ENCODE measurements around the gene SRSF9. TPM values are rescaled to one million over a fixed set of nuclear protein-coding genes. Genes with fewer than 3 reads are reported as not detected.
"Not testable (repeated sequence)": the region's sequence is repeated elsewhere in the genome, so short reads cannot be mapped to it uniquely, and the experiment has no call there.

The SRSF9 gene
- total RNA-seq, 1 experiment from 2014 or later, result 297 TPM

GRCh38 chr12:120446844-120447178 is 22.7 kb downstream of the SRSF9 start:
- peaks cover 84% of the 10 kb centered on the region for H3K79me2 ChIP-seq (ENCODE audit: insufficient read depth, low read length)
- peak overlapping the region; percentile 95 to 99 for H3K4me3 ChIP-seq (replicated peaks in 1 of 2; ENCODE audit: low read depth in 1 of 2, low read length in 2 of 2)
- RAD21 ChIA-PET (ENCODE audit: low non-redundant PET in 1 of 2, low total read pairs in 2 of 2, uncharacterized antibody in 2 of 2, unreplicated experiment in 2 of 2); H3K9me3 ChIP-seq (ENCODE audit: control insufficient read depth in 1 of 2, insufficient read depth in 1 of 2, low read depth in 1 of 2, low read length in 2 of 2); intact Hi-C loops (cut with micrococcal nuclease); H2AFZ ChIP-seq (ENCODE audit: low read depth, low read length, poor library complexity, severe bottlenecking); DNase-seq (ENCODE audit: low read depth, low spot score); H4K20me1 ChIP-seq (ENCODE audit: insufficient read depth); H3K27me3 ChIP-seq (ENCODE audit: insufficient read depth, low read length); ATAC-seq; H3K9me2 ChIP-seq (ENCODE audit: insufficient read depth): not testable (repeated sequence)
- peaks cover 14 to 16% of the 10 kb centered on the region in 2 experiments for H3K4me1 ChIP-seq (ENCODE audit: control insufficient read depth in 1 of 2, insufficient read depth in 2 of 2, low read length in 2 of 2)
- ChIA-PET POLR2A (interaction anchor here (1.3 kb wide), 1 partner anchor 9 kb away, joined by 3 read pairs; the partner anchor contains the start of gene COX6A1), CTCF (interaction anchor here (1.1 kb wide), 1 partner anchor 19 kb away, joined by 3 read pairs; no protein-coding TSS in a partner anchor)
- H3K36me3 ChIP-seq (ENCODE audit: control insufficient read depth in 1 of 2, insufficient read depth in 2 of 2, low read length in 2 of 2), result peaks cover 19 to 30% of the 10 kb centered on the region in 2 experiments; a peak in 3 of 4 replicates
- H3K9ac ChIP-seq (ENCODE audit: low read length), result peak overlapping the region; percentile 97
- H3K4me2 ChIP-seq (ENCODE audit: low read length), result peak overlapping the region; percentile 75
- peak overlapping the region; percentile 90 for H3K27ac ChIP-seq (ENCODE audit: low read depth, low read length)
- BruUV-seq (replicated peaks), result TSS peak; percentile 80

DNA sequence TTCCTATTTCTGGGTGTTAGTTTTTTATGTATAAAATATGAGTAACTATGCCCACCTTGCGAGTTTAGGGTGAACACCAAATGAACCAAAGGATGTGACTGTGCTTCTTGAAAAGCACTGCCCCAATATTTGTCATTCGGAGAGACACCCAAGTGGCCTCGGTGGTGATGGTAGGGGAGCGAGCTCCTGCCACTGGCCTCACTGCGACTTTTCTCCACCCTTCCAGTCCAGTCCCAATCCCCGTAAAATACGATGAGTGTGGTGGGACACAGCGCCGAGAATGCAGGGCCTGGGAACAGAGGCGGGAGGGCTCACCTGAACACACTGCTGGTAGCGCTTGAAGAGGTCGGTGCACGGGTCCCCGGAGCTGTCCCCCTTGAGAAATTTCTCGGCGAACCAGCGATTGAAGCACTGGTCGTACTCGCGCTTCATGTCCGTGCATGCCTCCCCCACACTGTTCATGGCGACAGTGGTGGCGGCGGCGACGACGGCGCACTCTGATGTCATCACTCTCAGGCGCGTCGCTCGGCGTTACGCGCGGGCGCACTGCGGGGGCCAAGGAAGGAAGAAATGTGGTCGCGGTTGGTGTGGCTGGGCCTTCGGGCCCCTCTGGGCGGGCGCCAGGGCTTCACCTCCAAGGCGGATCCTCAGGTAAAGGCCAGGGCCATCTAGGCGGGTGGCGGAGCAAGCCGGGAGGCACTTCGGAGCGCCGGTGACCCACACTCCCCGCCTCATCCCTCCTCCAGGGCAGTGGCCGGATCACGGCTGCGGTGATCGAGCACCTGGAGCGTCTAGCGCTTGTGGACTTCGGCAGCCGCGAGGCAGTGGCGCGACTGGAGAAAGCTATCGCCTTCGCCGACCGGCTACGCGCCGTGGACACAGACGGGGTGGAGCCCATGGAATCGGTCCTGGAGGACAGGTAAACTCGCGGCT is 23.4 kb downstream of the SRSF9 start, which contains the start of the genes GATC and TRIAP1:
Gene GATC, plus strand, starts transcription at position 534 of the 933 bp plus-strand sequence. Its CDS starts 37 bp downstream, at position 571.
Gene TRIAP1, minus strand, starts transcription at position 474 of the 933 bp plus-strand sequence. Its CDS starts 12 bp downstream, at position 462.
- H3K4me3 ChIP-seq (replicated peaks in 1 of 2; ENCODE audit: low read depth in 1 of 2, low read length in 2 of 2), result peak within 1 kb of the TSS; percentile 95 to 99
- ATAC-seq (peak; percentile 86), DNase-seq (ENCODE audit: low read depth, low spot score) (peak; percentile 71)
- RAD21 ChIA-PET (ENCODE audit: low non-redundant PET in 1 of 2, low total read pairs in 2 of 2, uncharacterized antibody in 2 of 2, unreplicated experiment in 2 of 2), result no interaction called here
- H3K27ac ChIP-seq (ENCODE audit: low read depth, low read length), result peak within 1 kb of the TSS; percentile 90
- no peaks in the 10 kb centered on the region for H3K9me2 ChIP-seq (ENCODE audit: insufficient read depth)
- peaks cover 19 to 30% of the 10 kb centered on the region in 2 experiments; a peak in 3 of 4 replicates for H3K36me3 ChIP-seq (ENCODE audit: control insufficient read depth in 1 of 2, insufficient read depth in 2 of 2, low read length in 2 of 2)
- CTCF ChIA-PET, result no interaction called here
- intact Hi-C loops (cut with micrococcal nuclease), result no loop called here
- peak within 1 kb of the TSS; percentile 75 for H3K4me2 ChIP-seq (ENCODE audit: low read length)
- peaks cover 8% of the 10 kb centered on the region; the same call in 1 of the 2 replicates for H4K20me1 ChIP-seq (ENCODE audit: insufficient read depth)
- no peak within 1 kb of the TSS for H2AFZ ChIP-seq (ENCODE audit: low read depth, low read length, poor library complexity, severe bottlenecking)
- no peaks in the 10 kb centered on the region for H3K9me3 ChIP-seq (ENCODE audit: control insufficient read depth in 1 of 2, insufficient read depth in 1 of 2, low read depth in 1 of 2, low read length in 2 of 2)
- peaks cover 86% of the 10 kb centered on the region for H3K79me2 ChIP-seq (ENCODE audit: insufficient read depth, low read length)
- peak within 1 kb of the TSS; percentile 97 for H3K9ac ChIP-seq (ENCODE audit: low read length)
- POLR2A ChIA-PET, result interaction anchor here (1.3 kb wide), 1 partner anchor 9 kb away, joined by 3 read pairs; the partner anchor contains the start of gene COX6A1
- H3K27me3 ChIP-seq (ENCODE audit: insufficient read depth, low read length), result no peaks in the 10 kb centered on the region
- BruUV-seq (replicated peaks), result TSS peak; percentile 77
- peaks cover 14 to 16% of the 10 kb centered on the region in 2 experiments for H3K4me1 ChIP-seq (ENCODE audit: control insufficient read depth in 1 of 2, insufficient read depth in 2 of 2, low read length in 2 of 2)
- TF ChIP-seq ZBTB33 (IDR thresholded peaks at IDR 0.05; ENCODE audit: extremely low read depth, insufficient replicate concordance, low read length), result peak; percentile 78
- TF ChIP-seq SRF (IDR thresholded peaks at IDR 0.05; ENCODE audit: low read depth), result peak; percentile 99
- TF ChIP-seq ZFX (IDR thresholded peaks at IDR 0.05), result peak; percentile 92
- TF ChIP-seq POLR2AphosphoS5 (IDR thresholded peaks at IDR 0.05; ENCODE audit: low read depth, low read length), result peak; percentile 98
- no peak for TF ChIP-seq CEBPB (IDR thresholded peaks at IDR 0.05; ENCODE audit: low read depth)
- peak; percentile 89; the same call in 1 of the 2 replicates for TF ChIP-seq CBX3 (IDR thresholded peaks at IDR 0.05; ENCODE audit: low read depth)
- TF ChIP-seq, protein P1, sequence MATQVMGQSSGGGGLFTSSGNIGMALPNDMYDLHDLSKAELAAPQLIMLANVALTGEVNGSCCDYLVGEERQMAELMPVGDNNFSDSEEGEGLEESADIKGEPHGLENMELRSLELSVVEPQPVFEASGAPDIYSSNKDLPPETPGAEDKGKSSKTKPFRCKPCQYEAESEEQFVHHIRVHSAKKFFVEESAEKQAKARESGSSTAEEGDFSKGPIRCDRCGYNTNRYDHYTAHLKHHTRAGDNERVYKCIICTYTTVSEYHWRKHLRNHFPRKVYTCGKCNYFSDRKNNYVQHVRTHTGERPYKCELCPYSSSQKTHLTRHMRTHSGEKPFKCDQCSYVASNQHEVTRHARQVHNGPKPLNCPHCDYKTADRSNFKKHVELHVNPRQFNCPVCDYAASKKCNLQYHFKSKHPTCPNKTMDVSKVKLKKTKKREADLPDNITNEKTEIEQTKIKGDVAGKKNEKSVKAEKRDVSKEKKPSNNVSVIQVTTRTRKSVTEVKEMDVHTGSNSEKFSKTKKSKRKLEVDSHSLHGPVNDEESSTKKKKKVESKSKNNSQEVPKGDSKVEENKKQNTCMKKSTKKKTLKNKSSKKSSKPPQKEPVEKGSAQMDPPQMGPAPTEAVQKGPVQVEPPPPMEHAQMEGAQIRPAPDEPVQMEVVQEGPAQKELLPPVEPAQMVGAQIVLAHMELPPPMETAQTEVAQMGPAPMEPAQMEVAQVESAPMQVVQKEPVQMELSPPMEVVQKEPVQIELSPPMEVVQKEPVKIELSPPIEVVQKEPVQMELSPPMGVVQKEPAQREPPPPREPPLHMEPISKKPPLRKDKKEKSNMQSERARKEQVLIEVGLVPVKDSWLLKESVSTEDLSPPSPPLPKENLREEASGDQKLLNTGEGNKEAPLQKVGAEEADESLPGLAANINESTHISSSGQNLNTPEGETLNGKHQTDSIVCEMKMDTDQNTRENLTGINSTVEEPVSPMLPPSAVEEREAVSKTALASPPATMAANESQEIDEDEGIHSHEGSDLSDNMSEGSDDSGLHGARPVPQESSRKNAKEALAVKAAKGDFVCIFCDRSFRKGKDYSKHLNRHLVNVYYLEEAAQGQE (IDR thresholded peaks at IDR 0.05; ENCODE audit: low read depth), result no peak
- TF ChIP-seq ZNF274 (IDR thresholded peaks at IDR 0.05; ENCODE audit: low read depth, low read length), result no peak
- TF ChIP-seq YY1 (IDR thresholded peaks at IDR 0.05; ENCODE audit: extremely low read depth, insufficient replicate concordance, low read depth, low read length), result peak; percentile 94
- no peak for TF ChIP-seq EZH2phosphoT487 (IDR thresholded peaks at IDR 0.05; ENCODE audit: borderline replicate concordance)
- no peak for TF ChIP-seq RAD21 (IDR thresholded peaks at IDR 0.05; ENCODE audit: low read depth)
- TF ChIP-seq, protein P2, sequence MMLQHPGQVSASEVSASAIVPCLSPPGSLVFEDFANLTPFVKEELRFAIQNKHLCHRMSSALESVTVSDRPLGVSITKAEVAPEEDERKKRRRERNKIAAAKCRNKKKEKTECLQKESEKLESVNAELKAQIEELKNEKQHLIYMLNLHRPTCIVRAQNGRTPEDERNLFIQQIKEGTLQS (IDR thresholded peaks at IDR 0.05), result no peak
